ENCODE data around the gene PPP4R3B. TPM values are rescaled to one million over a fixed set of nuclear protein-coding genes. Genes with fewer than 3 reads are reported as not detected.

PPP4R3B gene
- polyA plus RNA-seq, 1 of the 3 experiments (the other 2 are of a cell fraction) = 9.3 TPM

DNA sequence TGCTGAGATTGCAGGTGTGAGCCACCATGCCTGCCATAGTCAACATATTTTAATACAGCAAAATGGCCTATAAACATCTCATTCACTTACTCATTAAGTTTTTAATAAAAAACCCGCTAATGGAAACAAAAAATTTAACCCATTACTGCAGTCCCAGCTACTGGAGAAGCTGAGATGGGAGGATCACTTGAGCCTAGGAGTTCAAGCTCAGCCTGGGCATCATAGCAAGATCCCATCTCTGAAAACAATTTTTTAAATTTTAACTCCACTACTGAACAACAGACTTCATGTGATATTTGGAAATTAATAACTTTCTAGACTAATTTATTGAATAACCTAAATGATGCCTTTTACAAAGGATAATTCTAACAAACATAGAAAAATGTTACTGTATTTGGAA is 5.4 kb downstream of the PPP4R3B start (continued):
- no peak for TF ChIP-seq ZBTB33 (IDR thresholded peaks at IDR 0.05; ENCODE audit: borderline replicate concordance, low read depth)
- TF ChIP-seq EP300 (IDR thresholded peaks at IDR 0.05; ENCODE audit: borderline replicate concordance in 1 of 2, low read depth in 1 of 2, low read length in 1 of 2) = no peak

GRCh38 chr2:55610954-55611743 is 6.3 kb downstream of the PPP4R3B start:
- Histone ChIP-seq H3K27me3 (ENCODE audit: insufficient read depth) (no peaks in the 10 kb centered on the region), H3K4me1 (ENCODE audit: control insufficient read depth in 1 of 2, insufficient read depth in 2 of 2, low read depth in 1 of 2, low read length in 1 of 2) (peaks cover 0 to 6% of the 10 kb centered on the region in 2 experiments; a peak in 2 of 4 replicates), H4K20me1 (ENCODE audit: insufficient read depth) (peaks cover 10% of the 10 kb centered on the region; the same call in 1 of the 2 replicates), H3F3A (replicated peaks; ENCODE audit: insufficient read depth) (no peaks in the 10 kb centered on the region), H3K36me3 (replicated peaks in 1 of 2; ENCODE audit: control insufficient read depth in 1 of 2, insufficient read depth in 2 of 2, low read length in 1 of 2) (peaks cover 24 to 41% of the 10 kb centered on the region in 2 experiments), H3K9ac (no peak overlapping the region), H3K9me3 (no peaks in the 10 kb centered on the region), H3K9me2 (no peaks in the 10 kb centered on the region), H3K79me2 (ENCODE audit: insufficient read depth) (peaks cover 85% of the 10 kb centered on the region), H3K4me3 (ENCODE audit: low read depth in 2 of 2, low read length in 1 of 2) (no peak overlapping the region), H2AFZ (ENCODE audit: low read depth) (no peak overlapping the region), H3K27ac (ENCODE audit: low read depth in 2 of 2, low read length in 1 of 2) (no peak overlapping the region), H3K4me2 (no peak overlapping the region)
- TF ChIP-seq FOXM1 (IDR thresholded peaks at IDR 0.05; ENCODE audit: low read depth) (no peak), JUND (IDR thresholded peaks at IDR 0.05) (no peak), REST (IDR thresholded peaks at IDR 0.05; ENCODE audit: low read depth, low read length) (no peak), SMC3 (IDR thresholded peaks at IDR 0.05; ENCODE audit: low read depth, low read length) (no peak), GABPA (IDR thresholded peaks at IDR 0.05; ENCODE audit: low read depth) (no peak), YY1 (IDR thresholded peaks at IDR 0.05; ENCODE audit: low read depth) (no peak), TCF12 (IDR thresholded peaks at IDR 0.05) (no peak), RCOR1 (IDR thresholded peaks at IDR 0.05; ENCODE audit: low read length) (no peak), NRF1 (IDR thresholded peaks at IDR 0.05; ENCODE audit: low read depth, low read length) (no peak), ZBTB33 (IDR thresholded peaks at IDR 0.05; ENCODE audit: borderline replicate concordance, low read depth) (no peak), RXRA (IDR thresholded peaks at IDR 0.05; ENCODE audit: borderline replicate concordance, low read depth) (no peak)
- TF ChIP-seq, protein P1, sequence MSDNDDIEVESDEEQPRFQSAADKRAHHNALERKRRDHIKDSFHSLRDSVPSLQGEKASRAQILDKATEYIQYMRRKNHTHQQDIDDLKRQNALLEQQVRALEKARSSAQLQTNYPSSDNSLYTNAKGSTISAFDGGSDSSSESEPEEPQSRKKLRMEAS (IDR thresholded peaks at IDR 0.05; ENCODE audit: low read depth) = no peak
- TF ChIP-seq, protein P2, sequence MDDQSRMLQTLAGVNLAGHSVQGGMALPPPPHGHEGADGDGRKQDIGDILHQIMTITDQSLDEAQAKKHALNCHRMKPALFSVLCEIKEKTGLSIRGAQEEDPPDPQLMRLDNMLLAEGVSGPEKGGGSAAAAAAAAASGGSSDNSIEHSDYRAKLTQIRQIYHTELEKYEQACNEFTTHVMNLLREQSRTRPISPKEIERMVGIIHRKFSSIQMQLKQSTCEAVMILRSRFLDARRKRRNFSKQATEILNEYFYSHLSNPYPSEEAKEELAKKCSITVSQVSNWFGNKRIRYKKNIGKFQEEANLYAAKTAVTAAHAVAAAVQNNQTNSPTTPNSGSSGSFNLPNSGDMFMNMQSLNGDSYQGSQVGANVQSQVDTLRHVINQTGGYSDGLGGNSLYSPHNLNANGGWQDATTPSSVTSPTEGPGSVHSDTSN (IDR thresholded peaks at IDR 0.05) = no peak
- CTCF ChIA-PET = interaction anchor here (0.6 kb wide), 1 partner anchor 21 kb away, joined by 3 read pairs; no protein-coding TSS in a partner anchor
- WGBS (ENCODE audit: low lambda C conversion rate) = 96% methylated on average over 3 of the region's 3 CpGs
- POLR2A ChIA-PET = no interaction called here
- no peak for DNase-seq
